Tongue (tissue), 2 donors: ENCODE data around the gene PDZD7. TPM values are rescaled to one million over a fixed set of nuclear protein-coding genes. Genes with fewer than 3 reads are reported as not detected.

Experiments used
- DNase-seq: peaks from one replicate; pipeline ENCODE4 v3.0.0-alpha.2; 2015
- total RNA-seq: library from RNA; depleted of rRNA; stranded (reverse); fragments of >200 nt; gene quantifications from one replicate; pipeline ENCODE4 v1.2.3, GENCODE V29; 2014

PDZD7 gene
- not detected for total RNA-seq

GRCh38 chr10:101031128-101031795, at the start of gene PDZD7, which contains the start of gene SFXN3:
PDZD7 (minus strand) TSS chr10:101031129; CDS start chr10:101030219, 910 bp downstream.
SFXN3 (plus strand) TSS chr10:101031234; CDS start chr10:101034695, 3,461 bp downstream.
- DNase-seq, result peak; percentile 95

DNA sequence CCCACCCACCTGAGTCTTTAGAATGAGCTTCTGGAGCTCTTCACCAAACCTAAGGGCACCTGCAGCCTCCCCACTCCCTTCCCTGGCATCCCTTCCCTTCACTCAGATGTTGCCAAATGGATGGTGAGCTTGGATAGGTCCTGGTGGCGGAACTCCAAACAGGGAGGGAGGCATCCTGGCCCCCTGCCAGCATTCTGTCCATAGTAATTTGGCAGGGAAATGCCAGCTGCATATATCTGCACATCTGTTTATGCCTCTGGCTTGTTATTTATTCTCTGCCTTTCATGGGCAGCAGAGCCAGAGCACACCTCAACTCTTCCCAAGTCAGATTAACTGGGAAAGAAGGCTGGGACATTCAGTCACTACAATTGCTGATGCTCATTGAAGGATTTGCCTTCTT, 48.9 kb upstream of the PDZD7 start:
- DNase-seq, result peak; percentile 14

DNA sequence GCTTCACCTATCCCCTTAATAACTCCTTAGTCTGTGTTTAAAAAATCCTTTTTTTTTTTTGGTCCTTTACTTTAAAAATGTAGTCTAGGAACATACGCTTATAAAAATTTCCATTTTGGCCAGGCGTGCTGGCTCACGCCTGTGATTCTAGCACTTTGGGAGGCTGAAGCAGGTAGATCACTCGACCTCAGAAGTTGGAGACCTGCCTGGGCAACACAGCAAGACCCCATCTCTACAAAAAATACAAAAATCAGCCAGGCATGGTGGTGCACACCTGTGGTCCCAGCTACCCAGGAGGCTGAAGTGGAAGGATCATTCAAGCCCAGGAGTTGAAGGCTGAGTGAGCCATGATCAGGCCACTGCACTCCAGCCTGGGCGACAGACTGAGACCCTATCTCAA, 45.7 kb upstream of the PDZD7 start:
- DNase-seq, result no peak

DNA sequence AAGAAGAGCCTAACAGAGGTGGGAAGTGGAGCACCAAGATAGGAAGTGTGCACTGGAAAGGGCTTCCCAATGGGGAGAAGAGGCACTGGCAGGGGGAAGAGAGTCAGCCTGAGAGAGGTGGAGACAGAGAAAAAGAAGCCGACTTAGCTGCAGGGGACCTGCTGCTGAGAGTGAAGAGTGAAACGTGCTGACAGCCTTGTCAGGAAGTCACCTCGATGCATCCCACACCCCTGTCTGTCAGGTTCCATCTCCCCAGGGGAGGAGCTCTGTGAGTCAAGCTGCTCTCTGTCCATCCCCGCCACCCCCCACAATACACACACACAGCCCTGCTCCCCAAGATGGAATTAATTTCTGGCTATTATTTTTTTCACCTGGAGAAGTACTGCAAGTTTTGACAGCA, 44.8 kb upstream of the PDZD7 start:
- DNase-seq, result no peak

DNA sequence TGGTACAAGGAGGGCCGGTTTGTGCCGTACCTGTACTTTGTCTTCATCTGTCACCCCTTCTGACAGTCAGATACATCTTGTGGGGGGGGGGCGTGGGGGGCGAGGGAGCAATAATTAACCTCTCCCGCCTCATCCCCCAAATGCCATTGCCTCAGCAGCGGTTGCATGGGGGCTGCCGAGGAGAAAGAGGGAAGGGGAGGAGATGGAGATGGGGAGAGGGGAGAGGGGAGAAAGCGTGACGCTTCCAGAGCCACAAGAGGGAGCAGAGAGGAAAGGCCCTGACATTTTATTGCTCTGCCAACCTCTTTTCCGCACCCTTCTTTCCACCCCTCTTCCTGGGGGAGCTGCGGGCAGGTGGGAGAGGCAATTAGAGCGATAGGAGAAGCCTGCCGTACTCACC, 42.7 kb upstream of the PDZD7 start:
- no peak for DNase-seq

DNA sequence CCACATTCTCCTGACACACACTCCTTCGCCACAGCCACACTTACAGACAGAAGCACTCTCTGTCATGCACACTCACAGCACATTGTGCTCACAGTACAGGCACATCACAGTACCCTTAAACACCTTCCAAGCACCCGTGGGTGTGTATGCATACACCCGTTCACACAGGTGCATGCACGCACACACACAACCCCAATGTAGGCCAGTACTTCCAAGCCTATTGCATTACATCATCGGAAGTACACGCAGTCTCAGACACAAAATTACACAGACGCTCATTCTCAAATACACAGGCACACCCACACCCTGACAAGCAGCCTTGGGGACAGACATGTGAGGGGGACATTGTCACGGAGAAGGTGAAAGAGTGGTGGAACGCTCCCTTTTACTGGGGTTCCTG, 42.0 kb upstream of the PDZD7 start:
- no peak for DNase-seq

DNA sequence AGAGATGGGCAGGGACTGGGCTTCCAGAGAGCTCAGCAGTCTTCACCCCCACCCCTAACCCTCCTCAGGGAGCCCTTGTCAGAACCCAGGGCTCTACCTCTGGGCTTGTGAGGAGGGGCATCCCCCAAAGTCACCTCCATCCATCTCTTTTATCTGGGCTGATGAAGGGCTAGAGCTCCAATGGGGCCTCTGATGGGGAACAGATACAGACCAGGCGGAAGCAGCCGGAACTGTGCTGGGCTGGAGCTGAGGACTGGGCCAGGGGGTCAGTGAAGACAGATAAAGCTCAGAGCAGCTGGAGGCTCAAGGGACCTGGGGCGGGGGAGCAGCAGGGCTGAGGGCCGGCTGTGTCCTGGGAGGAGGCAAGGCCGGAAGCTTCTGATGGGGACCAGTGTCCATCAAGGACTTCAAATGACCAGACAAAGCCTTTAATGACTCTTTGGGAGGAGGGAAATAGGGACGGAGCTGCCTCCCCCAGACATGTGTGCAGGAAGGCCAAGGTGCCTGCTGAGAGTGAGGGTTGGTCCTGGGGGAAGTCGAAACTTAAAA, 41.0 kb upstream of the PDZD7 start:
- DNase-seq, result no peak

GRCh38 chr10:101071267-101071884, 40.4 kb upstream of the PDZD7 start:
- no peak for DNase-seq

DNA sequence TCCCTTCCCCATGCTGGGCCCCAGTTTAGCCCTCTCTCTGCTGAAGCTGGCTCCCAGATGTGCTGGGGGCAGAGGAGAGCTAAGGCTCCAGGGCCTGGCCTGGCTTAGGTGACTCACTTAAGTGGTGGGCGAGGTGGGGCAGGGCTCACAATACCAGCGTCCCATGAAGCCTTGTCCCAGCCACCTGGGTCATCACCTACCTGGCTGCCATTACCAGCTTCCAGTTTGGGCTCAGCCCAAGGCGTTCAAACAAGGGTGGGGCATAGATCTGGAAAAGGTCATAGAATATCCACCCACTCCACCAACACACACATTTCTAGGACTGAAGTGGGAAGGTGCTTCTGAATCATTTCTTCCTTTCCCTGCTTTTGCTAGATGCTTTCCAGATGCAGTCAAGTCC, 39.2 kb upstream of the PDZD7 start:
- DNase-seq, result no peak

DNA sequence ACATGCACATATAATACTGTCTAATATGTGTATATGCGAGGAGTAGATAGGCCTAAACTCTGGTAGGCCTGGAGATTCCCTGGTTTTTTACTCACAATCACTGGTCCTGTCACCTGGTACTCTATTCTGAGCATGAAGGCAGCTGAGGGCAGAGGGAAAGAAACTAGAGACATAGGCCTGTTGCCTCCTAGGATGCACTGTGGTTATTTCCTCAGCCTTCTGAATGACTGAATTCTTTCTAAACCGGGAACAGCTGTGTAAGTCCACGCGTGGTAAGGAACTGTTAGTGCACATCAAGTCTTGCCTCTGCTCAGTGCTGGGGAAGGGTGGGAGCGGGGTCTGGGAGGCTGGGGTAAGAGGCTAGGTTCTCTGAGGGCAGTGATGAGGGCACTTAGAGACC, 38.5 kb upstream of the PDZD7 start:
- no peak for DNase-seq

- peak; percentile 91 for DNase-seq
Measured at GRCh38 chr10:101067356-101068083, 36.6 kb upstream of the PDZD7 start.

DNA sequence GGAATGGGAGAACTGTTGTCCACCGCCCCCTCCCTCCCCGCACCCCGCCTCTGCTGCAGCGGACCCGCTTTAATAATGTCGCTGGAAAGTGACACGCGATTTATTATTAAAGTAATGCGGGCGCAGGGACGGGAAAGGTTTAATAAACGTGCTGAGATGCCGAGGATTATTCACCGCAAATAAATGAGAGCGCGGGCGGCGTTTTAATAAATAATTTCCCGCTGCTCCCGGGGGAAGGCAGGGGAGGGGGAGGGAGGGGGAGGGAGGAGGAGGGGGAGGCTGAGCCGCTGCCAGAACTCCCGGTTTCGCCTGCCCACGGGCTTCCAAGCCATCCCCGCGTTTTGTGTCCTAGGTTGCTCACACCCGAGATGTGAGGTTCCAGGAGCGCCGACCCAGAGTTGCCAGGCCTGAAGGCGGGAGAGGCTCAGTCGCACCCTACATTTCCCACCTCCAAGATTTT, 36.0 kb upstream of the PDZD7 start:
- no peak for DNase-seq

- peak; percentile 55 for DNase-seq
Measured at GRCh38 chr10:101066146-101066895, 35.4 kb upstream of the PDZD7 start.

- DNase-seq, result peak; percentile 54
Measured at GRCh38 chr10:101065481-101066145, 34.7 kb upstream of the PDZD7 start.

GRCh38 chr10:101064415-101065030, 33.6 kb upstream of the PDZD7 start:
- no peak for DNase-seq

DNA sequence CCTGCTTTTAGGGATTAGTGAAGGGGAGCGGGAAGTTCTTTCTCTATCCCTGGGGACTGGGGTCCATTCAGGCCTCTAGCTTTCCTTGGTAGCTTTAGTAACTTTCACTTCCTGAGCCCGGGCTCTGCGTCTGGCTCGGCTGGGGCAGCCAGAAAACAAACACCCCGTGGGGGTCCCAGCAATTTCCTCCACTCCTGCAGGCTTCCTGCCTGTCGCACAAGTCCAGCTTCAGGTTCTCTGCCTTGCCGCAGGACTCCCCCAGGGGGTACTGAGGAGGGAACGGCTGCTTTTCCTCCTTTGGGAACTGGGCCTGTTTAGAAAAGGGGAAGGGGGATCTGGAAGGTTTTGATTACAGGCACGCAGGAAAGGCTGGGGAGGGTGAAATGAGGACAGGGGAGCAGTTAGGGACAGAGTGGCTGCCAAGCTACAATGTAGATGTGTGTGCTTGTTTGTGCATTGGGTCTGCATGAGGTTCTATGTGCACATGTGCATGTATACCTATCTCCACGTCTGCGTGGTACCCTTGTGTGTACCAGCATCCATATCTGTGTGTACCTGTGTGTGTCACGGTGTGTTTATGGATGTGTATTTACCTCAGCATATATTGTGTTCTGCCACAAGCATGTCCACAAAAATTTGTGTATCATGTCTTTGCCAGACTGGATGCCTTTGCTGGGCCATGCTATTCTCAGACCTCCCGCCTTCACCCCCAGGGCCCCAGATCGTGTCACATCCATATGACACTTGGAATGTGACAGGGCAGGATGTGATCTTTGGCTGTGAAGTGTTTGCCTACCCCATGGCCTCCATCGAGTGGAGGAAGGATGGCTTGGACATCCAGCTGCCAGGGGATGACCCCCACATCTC, 32.9 kb upstream of the PDZD7 start:
- DNase-seq, result no peak

DNA sequence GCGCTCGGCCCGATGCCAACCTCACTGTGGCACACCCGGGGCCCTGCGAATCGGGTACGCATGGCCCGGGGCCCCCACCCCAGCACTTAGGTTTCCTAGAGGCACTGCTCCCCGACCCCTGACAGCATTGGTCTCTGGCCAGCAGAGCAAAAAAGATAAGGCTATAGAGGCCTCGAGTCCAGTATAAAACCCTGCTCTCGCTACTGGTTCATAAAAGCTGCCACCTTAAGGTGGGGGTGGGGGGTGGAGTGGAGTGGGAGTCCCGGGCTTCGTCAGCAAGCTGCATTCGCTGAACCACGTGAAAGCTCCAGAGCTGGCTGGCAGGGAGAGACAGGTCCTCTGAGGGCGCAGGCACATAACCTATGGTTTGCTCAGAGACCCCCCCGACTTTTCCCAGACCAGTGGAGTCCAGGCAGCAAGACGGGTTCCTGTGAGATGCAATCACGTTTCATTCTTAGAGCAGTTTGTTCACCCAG, 32.2 kb upstream of the PDZD7 start:
- no peak for DNase-seq

DNA sequence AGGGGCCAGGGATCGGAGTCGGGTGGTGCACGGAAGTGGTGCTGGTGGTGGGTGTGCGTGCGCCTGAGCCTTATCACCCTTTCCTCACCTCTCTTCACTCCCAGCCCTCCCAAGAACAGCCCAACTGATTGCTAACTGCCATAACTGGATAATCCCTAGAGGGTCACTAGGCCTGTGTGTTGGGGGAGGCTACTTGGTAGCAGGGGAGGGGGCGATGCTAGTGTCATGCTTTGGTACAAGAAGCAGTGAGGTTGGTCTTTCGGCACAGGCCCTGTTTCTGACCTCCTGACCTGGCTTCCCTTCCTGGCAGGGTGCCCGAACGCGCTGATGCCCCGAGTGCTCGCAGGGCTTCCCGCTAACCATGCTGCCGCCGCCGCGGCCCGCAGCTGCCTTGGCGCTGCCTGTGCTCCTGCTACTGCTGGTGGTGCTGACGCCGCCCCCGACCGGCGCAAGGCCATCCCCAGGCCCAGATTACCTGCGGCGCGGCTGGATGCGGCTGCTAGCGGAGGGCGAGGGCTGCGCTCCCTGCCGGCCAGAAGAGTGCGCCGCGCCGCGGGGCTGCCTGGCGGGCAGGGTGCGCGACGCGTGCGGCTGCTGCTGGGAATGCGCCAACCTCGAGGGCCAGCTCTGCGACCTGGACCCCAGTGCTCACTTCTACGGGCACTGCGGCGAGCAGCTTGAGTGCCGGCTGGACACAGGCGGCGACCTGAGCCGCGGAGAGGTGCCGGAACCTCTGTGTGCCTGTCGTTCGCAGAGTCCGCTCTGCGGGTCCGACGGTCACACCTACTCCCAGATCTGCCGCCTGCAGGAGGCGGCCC, 31.5 kb upstream of the PDZD7 start:
- peak; percentile 75 for DNase-seq

DNA sequence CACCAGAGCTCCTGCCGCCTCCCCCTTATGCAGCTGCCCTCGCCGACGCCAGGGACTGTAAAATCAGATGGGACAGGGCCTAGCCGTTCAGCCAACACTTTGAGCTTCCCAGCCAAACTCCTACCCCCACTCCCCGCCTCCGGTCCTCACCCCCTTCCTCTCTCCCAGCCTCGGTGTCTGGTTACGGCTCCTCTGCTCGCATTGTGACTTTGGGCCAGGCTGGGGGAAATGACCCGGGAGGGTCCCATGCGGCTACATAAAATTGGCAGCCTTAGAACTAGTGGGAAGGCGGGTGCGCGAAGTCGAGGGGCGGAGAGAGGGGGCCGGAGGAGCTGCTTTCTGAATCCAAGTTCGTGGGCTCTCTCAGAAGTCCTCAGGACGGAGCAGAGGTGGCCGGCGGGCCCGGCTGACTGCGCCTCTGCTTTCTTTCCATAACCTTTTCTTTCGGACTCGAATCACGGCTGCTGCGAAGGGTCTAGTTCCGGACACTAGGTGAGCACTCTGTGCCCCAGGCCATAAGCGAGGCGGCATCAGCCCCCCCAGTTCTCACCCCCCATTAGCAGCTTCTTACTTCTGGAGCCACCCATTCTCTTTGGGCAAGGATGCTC, 30.8 kb upstream of the PDZD7 start, which contains the start of gene KAZALD1:
KAZALD1 (plus strand) TSS at position 366 of the 608 bp plus-strand sequence. CDS start 604 bp downstream, outside the sequence.
- peak; percentile 97 for DNase-seq
